K562 (cell line): ENCODE measurements around the gene GDF2. TPM values are rescaled to one million over a fixed set of nuclear protein-coding genes. Genes with fewer than 3 reads are reported as not detected.

Experiments used
- ATAC-seq: fragments of 200-7000 bp; cut with Tn5 transposase; 3 replicates; pipeline ENCODE4 v1.9.1; 2020; ENCODE audit warnings: moderate library complexity
- BruUV-seq: library from RNA; stranded (reverse); fragments of 400-500 nt; replicated peaks from 2 replicates; lab custom pipeline; 2021; lab: Mats Ljungman, UMichigan
- CTCF ChIA-PET: fragments of 300-600 bp; formaldehyde crosslinking; extraction: SDS; loops from one replicate; lab custom pipeline; 2021; ENCODE audit warnings: low intra/inter-chr PET ratio; lab: Yijun Ruan, JAX
- POLR2A ChIA-PET: fragments of 300-600, 350-650 bp; sonication (Branson Sonifier 250); formaldehyde crosslinking; extraction: SDS; loops from one replicate; lab custom pipeline; 2021; ENCODE audit warnings: antibody characterized with exemption, inconsistent platforms; lab: Yijun Ruan, JAX
- DNase-seq, 4 experiments: peaks; one replicate each; pipeline versions ENCODE4 v3.0.0 to v3.0.0-alpha.2; 2011 to 2018; ENCODE audit warnings: low spot score in 3 of 4, mixed read lengths in 3 of 4; ENCODE audit errors: extremely low read depth in 1 of 4
- FAIRE-seq: peaks from 2 replicates; lab custom pipeline; 2011; peaks lifted over from hg19 to GRCh38; lab: Jason Lieb, UNC
- H2AFZ ChIP-seq: 2 replicates; pipeline ENCODE4 v1.6.0; 2011; ENCODE audit warnings: low read depth, low read length, control low read depth, inconsistent platforms
- H3K27ac ChIP-seq: fragments of 200-600 bp; 3 replicates; pipeline ENCODE4 v1.8.0; 2011; ENCODE audit warnings: low read depth, mild to moderate bottlenecking, control low read depth, inconsistent platforms, low read length, moderate library complexity, mixed read lengths; ENCODE audit errors: extremely low read depth
- H3K27me3 ChIP-seq, 2 experiments: fragments of 300-600 bp in 1 of 2; 2 replicates in 1 of 2; 3 replicates in 1 of 2; pipeline versions ENCODE4 v1.6.0 to v1.8.0; 2011; ENCODE audit warnings: inconsistent platforms in 2 of 2, low read length in 2 of 2, mild to moderate bottlenecking in 1 of 2, mixed read lengths in 1 of 2, moderate library complexity in 1 of 2; ENCODE audit not compliant: control insufficient read depth in 2 of 2, insufficient read depth in 2 of 2
- H3K36me3 ChIP-seq: fragments of 300-600 bp; 3 replicates; pipeline ENCODE4 v1.8.0; 2011; ENCODE audit warnings: mild to moderate bottlenecking, low read length, inconsistent platforms; ENCODE audit not compliant: control insufficient read depth, insufficient read depth
- H3K4me1 ChIP-seq, 2 experiments: fragments of 200-600 bp in 1 of 2; replicated peaks in 1 of 2; 2 replicates in 1 of 2; 3 replicates in 1 of 2; pipeline versions ENCODE4 v1.5.1 to v1.8.0; 2011; ENCODE audit warnings: inconsistent platforms in 2 of 2, low read length in 2 of 2, mild to moderate bottlenecking in 1 of 2, mixed read lengths in 1 of 2, moderate library complexity in 1 of 2; ENCODE audit not compliant: control insufficient read depth in 2 of 2, insufficient read depth in 2 of 2
- H3K4me2 ChIP-seq: 2 replicates; pipeline ENCODE4 v1.6.1; 2011; ENCODE audit warnings: low read length, control low read depth, inconsistent platforms, mixed read lengths; ENCODE audit not compliant: insufficient read depth
- H3K4me3 ChIP-seq: fragments of 200-600 bp; sonication (generic), shearing (Covaris generic); 2 replicates; pipeline ENCODE4 v1.5.1; 2016; ENCODE audit warnings: control low read depth, inconsistent platforms
- H3K79me2 ChIP-seq: fragments of 200-600 bp; 3 replicates; pipeline ENCODE4 v1.8.0; 2011; ENCODE audit warnings: low read length, inconsistent platforms; ENCODE audit not compliant: control insufficient read depth, insufficient read depth
- H3K9ac ChIP-seq, 2 experiments: 2 replicates each; pipeline versions ENCODE4 v1.6.0 to v1.6.1; 2011; ENCODE audit warnings: low read depth in 2 of 2, low read length in 2 of 2, control low read depth in 1 of 2, inconsistent platforms in 1 of 2, mild to moderate bottlenecking in 1 of 2, mixed read lengths in 1 of 2; ENCODE audit not compliant: insufficient read depth in 1 of 2
- H3K9me1 ChIP-seq: one replicate; pipeline ENCODE4 v1.6.0; 2011; ENCODE audit warnings: inconsistent platforms, mild to moderate bottlenecking, low read length, moderate library complexity; ENCODE audit not compliant: control insufficient read depth, insufficient read depth
- H3K9me3 ChIP-seq: replicated peaks from 2 replicates; pipeline ENCODE4 v1.5.1; 2011; ENCODE audit warnings: low read depth, low read length, inconsistent platforms; ENCODE audit not compliant: control insufficient read depth, insufficient read depth
- H4K20me1 ChIP-seq: replicated peaks from 2 replicates; pipeline ENCODE4 v1.6.1; 2011; ENCODE audit warnings: low read length, inconsistent platforms, mixed read lengths; ENCODE audit not compliant: control insufficient read depth, insufficient read depth
- BHLHE40 ChIP-seq: IDR thresholded peaks from 2 replicates; pipeline ENCODE4 v1.6.1; 2011; ENCODE audit warnings: low read length, improper control_type of control experiment
- CTBP1 ChIP-seq: fragments of 450-650 bp; IDR thresholded peaks from 2 replicates; pipeline ENCODE4 v1.6.1; 2016; ENCODE audit warnings: borderline replicate concordance
- FOXM1 ChIP-seq, 2 experiments: fragments of 450-650 bp in 1 of 2; sonication (generic) in 1 of 2; formaldehyde crosslinking in 1 of 2; IDR thresholded peaks; 2 replicates each; pipeline versions ENCODE4 v1.6.1 to v1.9.0; 2017 to 2022; ENCODE audit warnings: low read depth in 2 of 2, mild to moderate bottlenecking in 2 of 2, missing genetic modification reagents in 1 of 2, moderate library complexity in 1 of 2
- GTF2F1 ChIP-seq: IDR thresholded peaks from 2 replicates; pipeline ENCODE4 v1.6.1; 2011; ENCODE audit warnings: low read depth, low read length, improper control_type of control experiment
- HNRNPH1 ChIP-seq: fragments of 200-400 bp; formaldehyde crosslinking; optimal IDR thresholded peaks from 2 replicates; pipeline ENCODE3; 2017; ENCODE audit warnings: low read depth, mild to moderate bottlenecking, low read length, moderate library complexity
- NR2C2 ChIP-seq, 2 experiments: fragments of 200-800 bp in 1 of 2; sonication (Bioruptor generic) in 1 of 2; sonication (generic) in 1 of 2; formaldehyde crosslinking in 1 of 2; IDR thresholded peaks; 2 replicates each; pipeline versions ENCODE4 v1.6.1 to v1.8.0; 2016 to 2022; ENCODE audit warnings: mild to moderate bottlenecking in 1 of 2, missing compliant biosample characterization in 1 of 2, missing genetic modification characterization in 1 of 2, missing genetic modification reagents in 1 of 2
- POLR2B ChIP-seq: fragments of 450-650 bp; IDR thresholded peaks from 2 replicates; pipeline ENCODE4 v1.6.1; 2018; ENCODE audit warnings: low read depth; ENCODE audit not compliant: partially characterized antibody
- STAT6 ChIP-seq: sonication (generic); formaldehyde crosslinking; IDR thresholded peaks from 2 replicates; pipeline ENCODE4 v1.8.1; 2023; ENCODE audit warnings: mild to moderate bottlenecking, missing genetic modification reagents
- U2AF2 ChIP-seq: fragments of 200-400 bp; formaldehyde crosslinking; optimal IDR thresholded peaks from 2 replicates; pipeline ENCODE3; 2017; ENCODE audit warnings: low read depth, mild to moderate bottlenecking, low read length
- ZBTB34 ChIP-seq: fragments of 250-450 bp; sonication (Bioruptor Pico); IDR thresholded peaks from 2 replicates; pipeline ENCODE4 v1.8.0; 2021; ENCODE audit warnings: mild to moderate bottlenecking, moderate library complexity
- ZBTB7A ChIP-seq: IDR thresholded peaks from 2 replicates; pipeline ENCODE4 v1.6.1; 2011; ENCODE audit warnings: low read depth, mild to moderate bottlenecking, low read length, moderate library complexity, borderline replicate concordance; ENCODE audit not compliant: control insufficient read depth
- ZNF175 ChIP-seq: fragments of 200-800 bp; sonication (Bioruptor generic); IDR thresholded peaks from 2 replicates; pipeline ENCODE4 v1.6.1; 2016; ENCODE audit warnings: low read depth, mild to moderate bottlenecking, missing genetic modification characterization, missing compliant biosample characterization
- ZNF431 ChIP-seq: sonication (generic); formaldehyde crosslinking; IDR thresholded peaks from 2 replicates; pipeline ENCODE4 v1.8.0; 2022; ENCODE audit warnings: mild to moderate bottlenecking, missing genetic modification reagents
- ZNF584 ChIP-seq: fragments of 200-800 bp; sonication (Bioruptor generic); IDR thresholded peaks from 2 replicates; pipeline ENCODE4 v1.6.1; 2016; ENCODE audit warnings: low read depth, mild to moderate bottlenecking, missing genetic modification characterization, missing compliant biosample characterization
- WGBS: fragments of 100-300 bp; shearing (Covaris generic); methylation state at CpG from one replicate; pipeline ENCODE4 v1.1.6; 2016; ENCODE audit warnings: low coverage, mixed read lengths; ENCODE audit not compliant: insufficient coverage; ENCODE audit errors: missing lambda C conversion rate; 5-methylcytosine and 5-hydroxymethylcytosine counted together
- in situ Hi-C: fragments of 300-500 bp; cut with MboI; formaldehyde crosslinking; loops from 4 replicates; pipeline ENCODE4 v1.15.0; 2018; ENCODE audit warnings: inconsistent platforms, mixed read lengths
- intact Hi-C: fragments of 100-400 bp; cut with micrococcal nuclease; formaldehyde crosslinking; loops from 2 replicates; pipeline ENCODE4 v1.14.2; 2022
- polyA plus RNA-seq, 8 experiments: library from polyadenylated mRNA; depleted of rRNA in 4 of 8; stranded (reverse) in 5 of 8; unstranded in 3 of 8; fragments of >200 nt; fragmentation: Nextera tagmentation in 2 of 8; fragmentation: Illumina TruSeq in 1 of 8; extraction: Ambion mirVana in 2 of 8; extraction: Trizol in 1 of 8; gene quantifications; 2 replicates each; pipeline versions ENCODE4 v1.2.1 to v1.2.3, GENCODE V29; 2011 to 2014; ENCODE audit warnings: inconsistent platforms in 1 of 8, missing spikeins in 1 of 8
- total RNA-seq, 7 experiments: library from RNA; depleted of rRNA in 6 of 7; stranded (reverse); fragments of >200 nt in 6 of 7; fragmentation: Illumina TruSeq in 2 of 7; extraction: Trizol in 2 of 7; gene quantifications; 2 replicates each; pipeline versions ENCODE4 v1.2.1 to v1.2.3, GENCODE V29; 2011 to 2021; ENCODE audit warnings: low replicate concordance in 1 of 7

Gene GDF2
- total and polyA plus RNA-seq, 9 of the 15 experiments (the other 6 are each of a cell fraction or from before 2014, with no cell fraction given): 0.08 to 0.58 (median 0.27) TPM; not detected in 2

GRCh38 chr10:47287365-47287802 is 34.9 kb upstream of the GDF2 start:
- ATAC-seq: no peak
- no peak overlapping the region for H2AFZ ChIP-seq
- 5% methylated on average over 12 of the region's 12 CpGs for WGBS
- H4K20me1 ChIP-seq: 0 out of 2 replicates have a peak, but pooled peaks cover 14% of the 10 kb centered on the region
- H3K27ac ChIP-seq: no peak overlapping the region
- no peaks in the 10 kb centered on the region for H3K79me2 ChIP-seq
- no peak for FAIRE-seq
- no peak overlapping the region for H3K4me2 ChIP-seq
- no peaks in the 10 kb centered on the region; a peak in 1 of 5 replicates for H3K4me1 ChIP-seq
- in situ Hi-C loops: no loop called here
- H3K9me3 ChIP-seq: no peaks in the 10 kb centered on the region
- H3K9ac ChIP-seq: no peak overlapping the region
- H3K36me3 ChIP-seq: no peaks in the 10 kb centered on the region
- no peak for TF ChIP-seq BHLHE40
- no peak for TF ChIP-seq GTF2F1
- no peak for TF ChIP-seq ZBTB34 (CRISPR knock-in tag)
- no peak for TF ChIP-seq U2AF2
- no peak for TF ChIP-seq ZNF431 (CRISPR knock-in tag)
- no peak for TF ChIP-seq CTBP1
- TF ChIP-seq STAT6 (CRISPR knock-in tag): no peak
- TF ChIP-seq ZNF584: no peak
- no peak for TF ChIP-seq POLR2B
- no peak for TF ChIP-seq ZBTB7A
- TF ChIP-seq FOXM1 (IDR thresholded peaks at IDR 0.05; ENCODE audit: low read depth): no peak
- TF ChIP-seq FOXM1 (CRISPR knock-in tag; IDR thresholded peaks at IDR 0.05; ENCODE audit: low read depth): no peak
- TF ChIP-seq HNRNPH1: no peak
- no peak for TF ChIP-seq ZNF175 (CRISPR knock-in tag)
- no peak for TF ChIP-seq NR2C2 (CRISPR knock-in tag; IDR thresholded peaks at IDR 0.05)
- no peak for TF ChIP-seq NR2C2 (tag; IDR thresholded peaks at IDR 0.05)
- POLR2A ChIA-PET: interaction anchor here (0.8 to 1.5 kb wide), 5 partner anchors 9 to 35 kb away, joined by 3 to 4 read pairs (median 3); no protein-coding TSS in a partner anchor
- H3K9me1 ChIP-seq: no peaks in the 10 kb centered on the region
- peaks cover 9 to 63% of the 10 kb centered on the region in 2 experiments; a peak in 4 of 5 replicates for H3K27me3 ChIP-seq
- no TSS peak for BruUV-seq
- H3K4me3 ChIP-seq: no peak overlapping the region
- no peak for DNase-seq
- intact Hi-C loops: loop anchor here (2.0 kb wide), 1 partner anchor 19 kb away; no protein-coding TSS in a partner anchor
- CTCF ChIA-PET: no interaction called here
